Erythroblast (primary cell): Measurements from ENCODE around the gene JSRP1.
A peak's percentile ranks its signal among the peaks of the same experiment; 100 is the strongest.

ENCODE experiments used
- GATA1 ChIP-seq: IDR thresholded peaks from 2 replicates; pipeline ENCODE4 v1.6.1; 2011; ENCODE audit warnings: low read depth, mild to moderate bottlenecking, control low read depth, low read length, moderate library complexity
- POLR2A ChIP-seq: IDR thresholded peaks from 2 replicates; pipeline ENCODE4 v1.6.1; 2011; ENCODE audit warnings: mild to moderate bottlenecking, low read length

DNA sequence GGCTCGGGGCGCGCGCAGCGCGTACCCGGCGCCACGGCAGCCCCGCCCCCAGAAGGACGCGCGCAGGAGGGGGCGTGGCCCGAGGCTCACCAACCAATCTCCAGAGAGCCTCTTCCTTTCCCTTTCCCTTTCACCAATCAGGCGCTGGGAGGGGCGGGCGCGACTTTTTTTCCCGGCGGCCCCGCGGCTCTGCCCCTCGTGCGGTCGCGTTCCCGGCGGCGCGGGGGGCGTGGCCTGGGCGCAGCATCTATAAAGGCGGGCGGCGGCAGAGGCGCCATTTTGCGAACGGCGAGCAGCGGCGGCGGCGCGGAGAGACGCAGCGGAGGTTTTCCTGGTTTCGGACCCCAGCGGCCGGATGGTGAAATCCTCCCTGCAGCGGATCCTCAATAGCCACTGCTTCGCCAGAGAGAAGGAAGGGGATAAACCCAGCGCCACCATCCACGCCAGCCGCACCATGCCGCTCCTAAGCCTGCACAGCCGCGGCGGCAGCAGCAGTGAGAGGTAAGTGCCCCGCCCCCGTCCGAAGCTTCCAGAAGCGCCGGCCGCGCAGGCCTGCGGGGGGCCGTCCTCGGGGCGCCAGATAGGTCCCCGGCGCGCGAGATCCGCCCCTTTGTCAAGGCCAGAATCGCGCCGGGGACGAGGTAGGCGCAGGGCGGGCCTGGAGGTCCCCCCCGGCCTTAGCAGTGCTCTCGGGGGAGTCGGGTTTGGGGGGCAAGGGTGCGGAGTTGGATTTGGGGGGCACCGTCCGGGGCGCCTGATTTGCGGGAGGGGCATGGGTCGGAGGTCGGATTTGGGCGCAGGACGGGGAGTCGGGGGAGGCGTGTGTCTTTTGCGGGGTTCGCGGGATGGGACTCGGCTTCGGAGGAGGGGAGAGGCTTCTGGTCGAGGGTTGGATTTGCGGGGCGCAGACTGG, 13.3 kb upstream of the JSRP1 start:
- TF ChIP-seq POLR2A (peak; percentile 99), GATA1 (no peak)
